H4 (cell line): ENCODE results near the gene DIP2C. TPM values are rescaled to one million over a fixed set of nuclear protein-coding genes. Genes with fewer than 3 reads are reported as not detected.
"Not testable (repeated sequence)": the region's sequence is repeated elsewhere in the genome, so short reads cannot be mapped to it uniquely, and the experiment has no call there.

Experiments
- DNase-seq: peaks from one replicate; pipeline ENCODE4 v3.0.0-alpha.2; 2015; ENCODE audit warnings: low spot score
- total RNA-seq: library from RNA; depleted of rRNA; stranded (reverse); fragments of >200 nt; shearing (Covaris generic); gene quantifications from 2 replicates; pipeline ENCODE4 v1.2.3, GENCODE V29; 2014

The DIP2C gene
- total RNA-seq, 1 experiment from 2014 or later, result 2.3 TPM

- no peak for DNase-seq
These were observed 330.4 kb downstream of the DIP2C start for GRCh38 chr10:359093-359492.

- no peak for DNase-seq
These were observed 332.1 kb downstream of the DIP2C start for GRCh38 chr10:357201-357950.

GRCh38 chr10:356452-356851 is 333.0 kb downstream of the DIP2C start:
- no peak for DNase-seq

- DNase-seq, result no peak
These were observed 334.4 kb downstream of the DIP2C start for GRCh38 chr10:354901-355617.

- no peak for DNase-seq
These were observed 336.8 kb downstream of the DIP2C start for GRCh38 chr10:352476-353235.

- no peak for DNase-seq
These were observed 337.6 kb downstream of the DIP2C start for GRCh38 chr10:351770-352334.

GRCh38 chr10:350981-351501 is 338.4 kb downstream of the DIP2C start:
- DNase-seq, result no peak

- DNase-seq, result no peak
These were observed 340.4 kb downstream of the DIP2C start for GRCh38 chr10:349081-349480.

- DNase-seq, result no peak
These were observed 341.0 kb downstream of the DIP2C start for GRCh38 chr10:348456-348855.

GRCh38 chr10:347774-348173 is 341.7 kb downstream of the DIP2C start:
- not testable (repeated sequence) for DNase-seq

GRCh38 chr10:347190-347589 is 342.3 kb downstream of the DIP2C start:
- not testable (repeated sequence) for DNase-seq

GRCh38 chr10:344582-345200 is 344.8 kb downstream of the DIP2C start:
- no peak for DNase-seq

- DNase-seq, result no peak
These were observed 345.9 kb downstream of the DIP2C start for GRCh38 chr10:343231-344220.

- no peak for DNase-seq
These were observed 348.3 kb downstream of the DIP2C start for GRCh38 chr10:341081-341740.

- no peak for DNase-seq
These were observed 348.8 kb downstream of the DIP2C start for GRCh38 chr10:340646-341045.

- no peak for DNase-seq
These were observed 350.5 kb downstream of the DIP2C start for GRCh38 chr10:339038-339391.

GRCh38 chr10:338171-339037 is 351.1 kb downstream of the DIP2C start:
- DNase-seq, result no peak

- DNase-seq, result no peak
These were observed 353.2 kb downstream of the DIP2C start for GRCh38 chr10:336247-336646.
